Endometrial microvascular endothelial cells (primary cell): ENCODE results near the gene PROM2. TPM values are rescaled to one million over a fixed set of nuclear protein-coding genes. Genes with fewer than 3 reads are reported as not detected.

Source experiments
- in situ Hi-C: cut with HindIII; loops from 2 replicates; pipeline ENCODE4 v1.10.0; 2017; ENCODE audit warnings: low sequenced_read_pairs, low pct_unique_long_range_greater_than_20kb; ENCODE audit errors: inconsistent ontology term
- total RNA-seq: library from RNA; depleted of rRNA; stranded (reverse); fragments of >200 nt; gene quantifications from one replicate; pipeline ENCODE4 v1.2.3, GENCODE V29; 2015; ENCODE audit errors: inconsistent ontology term

Gene PROM2
- total RNA-seq, 1 donor from 2014 or later, result not detected

GRCh38 chr2:95329891-95330793 is 55.9 kb downstream of the PROM2 start:
- in situ Hi-C loops, result no loop called here

- in situ Hi-C loops, result no loop called here
These were observed 56.6 kb downstream of the PROM2 start for GRCh38 chr2:95330794-95331338.

GRCh38 chr2:95331606-95332005 is 57.4 kb downstream of the PROM2 start:
- in situ Hi-C loops, result no loop called here

- in situ Hi-C loops, result no loop called here
These were observed 57.8 kb downstream of the PROM2 start for GRCh38 chr2:95332036-95332435.

GRCh38 chr2:95333056-95333455 is 58.8 kb downstream of the PROM2 start:
- in situ Hi-C loops, result no loop called here

GRCh38 chr2:95333888-95334338 is 59.7 kb downstream of the PROM2 start:
- in situ Hi-C loops, result no loop called here

GRCh38 chr2:95334916-95335641 is 60.8 kb downstream of the PROM2 start:
- in situ Hi-C loops, result no loop called here

- in situ Hi-C loops, result no loop called here
These were observed 62.2 kb downstream of the PROM2 start for GRCh38 chr2:95336406-95336805.

- in situ Hi-C loops, result no loop called here
These were observed 63.6 kb downstream of the PROM2 start for GRCh38 chr2:95337829-95338228.

Other genes with a start within 250 kb of the PROM2 start
- gene MAL, start 248.7 kb upstream of the PROM2 start, total RNA-seq, result not detected
- 36.3 TPM for gene MRPS5, start 152.6 kb upstream of the PROM2 start, total RNA-seq
- gene ZNF514, start 114.6 kb upstream of the PROM2 start, total RNA-seq, result 16.5 TPM
- gene ZNF2, start 108.6 kb upstream of the PROM2 start, total RNA-seq, result 8.0 TPM
- gene ZNF892, start 66.9 kb upstream of the PROM2 start, total RNA-seq, result 0.46 TPM
- gene KCNIP3, start 22.9 kb downstream of the PROM2 start, total RNA-seq, result not detected
- gene FAHD2A, start 128.3 kb downstream of the PROM2 start, total RNA-seq, result 35.2 TPM
- gene TRIM43B, start 210.3 kb downstream of the PROM2 start, total RNA-seq, result not detected